ENCODE measurements around the gene TFCP2.
A peak's percentile ranks its signal among the peaks of the same experiment; 100 is the strongest.
"Not testable (repeated sequence)": the region's sequence is repeated elsewhere in the genome, so short reads cannot be mapped to it uniquely, and the experiment has no call there.

The TFCP2 gene

GRCh38 chr12:51082561-51083125, 90.3 kb downstream of the TFCP2 start:
- DNase-seq (ENCODE audit: low read depth): peak; percentile 15

GRCh38 chr12:51081421-51081820, 91.5 kb downstream of the TFCP2 start:
- no peak for DNase-seq (ENCODE audit: low read depth)

- no peak for DNase-seq (ENCODE audit: low read depth)
These were observed 92.8 kb downstream of the TFCP2 start for GRCh38 chr12:51080136-51080535.

GRCh38 chr12:51078866-51079265, 94.1 kb downstream of the TFCP2 start:
- DNase-seq (ENCODE audit: low read depth): not testable (repeated sequence)

GRCh38 chr12:51078346-51078745, 94.6 kb downstream of the TFCP2 start:
- DNase-seq (ENCODE audit: low read depth): not testable (repeated sequence)

- no peak for DNase-seq (ENCODE audit: low read depth)
These were observed 95.0 kb downstream of the TFCP2 start for GRCh38 chr12:51077930-51078329.

GRCh38 chr12:51076236-51076930, 96.6 kb downstream of the TFCP2 start:
- no peak for DNase-seq (ENCODE audit: low read depth)

GRCh38 chr12:51075390-51075789, 97.5 kb downstream of the TFCP2 start:
- no peak for DNase-seq (ENCODE audit: low read depth)

- no peak for DNase-seq (ENCODE audit: low read depth)
These were observed 101.3 kb downstream of the TFCP2 start for GRCh38 chr12:51071663-51072062.

- DNase-seq (ENCODE audit: low read depth): no peak
These were observed 102.9 kb downstream of the TFCP2 start for GRCh38 chr12:51070004-51070403.

GRCh38 chr12:51067771-51068170, 105.2 kb downstream of the TFCP2 start:
- no peak for DNase-seq (ENCODE audit: low read depth)

- no peak for DNase-seq (ENCODE audit: low read depth)
These were observed 105.7 kb downstream of the TFCP2 start for GRCh38 chr12:51067229-51067628.

GRCh38 chr12:51065530-51065929, 107.4 kb downstream of the TFCP2 start:
- DNase-seq (ENCODE audit: low read depth): no peak

- no peak for DNase-seq (ENCODE audit: low read depth)
These were observed 110.1 kb downstream of the TFCP2 start for GRCh38 chr12:51062631-51063397.

GRCh38 chr12:51059086-51059485, 113.8 kb downstream of the TFCP2 start:
- no peak for DNase-seq (ENCODE audit: low read depth)

- peak; percentile 64 for DNase-seq (ENCODE audit: low read depth)
These were observed 116.7 kb downstream of the TFCP2 start for GRCh38 chr12:51056242-51056641.

GRCh38 chr12:51055060-51055459, 117.9 kb downstream of the TFCP2 start:
- no peak for DNase-seq (ENCODE audit: low read depth)

GRCh38 chr12:51051787-51052186, 121.1 kb downstream of the TFCP2 start:
- DNase-seq (ENCODE audit: low read depth): no peak

GRCh38 chr12:51049525-51049924, 123.4 kb downstream of the TFCP2 start:
- DNase-seq (ENCODE audit: low read depth): no peak

GRCh38 chr12:51048661-51049251, 124.2 kb downstream of the TFCP2 start:
- no peak for DNase-seq (ENCODE audit: low read depth)

GRCh38 chr12:51047655-51048540, 125.0 kb downstream of the TFCP2 start, which contains the start of gene LETMD1:
TSS of gene LETMD1 (plus strand) at chr12:51048327. CDS start at chr12:51048357, 30 bp downstream.
- DNase-seq (ENCODE audit: low read depth): peak; percentile 94

All from HS-5 (cell line).